Measurements from ENCODE around the gene STK32B.

STK32B gene

DNA sequence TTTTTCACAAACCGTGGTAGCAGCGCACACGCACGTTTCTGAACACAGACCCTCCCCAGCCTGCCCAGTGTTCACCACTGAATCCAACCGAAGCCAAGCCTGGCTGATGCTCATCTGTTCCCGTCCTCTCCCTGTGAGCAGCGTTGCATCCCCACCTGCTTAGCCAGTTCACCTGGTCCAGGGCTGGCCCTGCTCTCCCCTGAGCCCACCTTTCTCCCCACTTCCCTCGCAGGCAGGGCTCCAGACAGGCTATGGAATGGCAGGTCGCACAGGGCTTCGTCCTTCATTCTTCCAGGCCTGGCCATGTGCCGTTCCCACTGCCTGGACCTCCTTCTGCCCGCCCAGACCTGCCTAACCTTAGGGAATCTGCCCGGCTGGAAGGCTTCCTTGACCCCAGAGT lies 410.2 kb downstream of the STK32B start:
- in situ Hi-C loops (cut with HindIII; ENCODE audit: low sequenced_read_pairs), result no loop called here

DNA sequence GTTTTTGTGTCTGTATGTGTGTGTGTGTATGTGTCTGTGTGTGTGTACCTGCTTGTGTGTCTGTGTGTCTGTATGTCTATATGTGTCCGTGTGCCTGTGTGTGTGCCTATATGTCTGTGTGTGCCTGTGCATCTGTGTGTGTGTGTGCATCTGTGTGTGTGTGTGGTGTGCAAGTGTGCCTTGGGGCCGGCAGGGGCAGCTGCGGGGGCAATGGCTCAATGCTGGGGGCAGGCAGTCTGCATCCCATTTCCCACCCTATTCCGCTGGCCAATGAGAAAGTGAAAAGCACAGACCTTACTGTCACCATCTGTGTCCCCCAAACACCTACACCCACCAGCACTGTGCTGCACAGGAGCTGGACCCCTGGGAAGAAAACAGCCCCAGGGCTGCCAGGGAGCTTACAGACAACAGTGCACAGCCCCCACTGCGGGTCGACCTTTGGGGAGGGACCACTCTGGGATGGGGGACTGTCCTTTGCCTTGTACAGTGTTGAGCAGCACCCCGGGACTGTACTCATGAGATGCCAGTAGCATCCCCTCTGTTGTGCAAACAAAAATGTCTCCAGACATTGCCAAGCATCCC lies 411.1 kb downstream of the STK32B start:
- in situ Hi-C loops (cut with HindIII; ENCODE audit: low sequenced_read_pairs), result no loop called here

- in situ Hi-C loops (cut with HindIII; ENCODE audit: low sequenced_read_pairs), result no loop called here
Observed at GRCh38 chr4:5462896-5463295, 411.6 kb downstream of the STK32B start.

DNA sequence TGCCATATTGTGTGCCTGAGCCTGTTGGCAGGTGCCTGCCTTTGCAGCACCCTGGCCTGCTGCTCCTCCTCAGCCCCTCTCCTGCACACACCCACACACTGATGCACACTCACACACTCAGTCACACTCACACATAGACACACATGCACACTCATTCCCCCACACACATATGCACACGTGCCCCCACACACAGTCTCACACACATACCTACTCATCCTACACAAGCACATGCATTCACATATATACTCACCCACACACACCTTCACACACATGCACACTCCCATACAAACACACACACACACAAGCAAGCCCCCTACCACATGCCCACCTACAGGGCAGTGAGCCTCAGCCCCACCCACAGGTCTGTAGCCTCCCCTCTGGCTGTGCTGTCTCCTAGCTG lies 412.1 kb downstream of the STK32B start:
- in situ Hi-C loops (cut with HindIII; ENCODE audit: low sequenced_read_pairs), result no loop called here

GRCh38 chr4:5463936-5464650 lies 412.8 kb downstream of the STK32B start:
- in situ Hi-C loops (cut with HindIII; ENCODE audit: low sequenced_read_pairs), result no loop called here

- in situ Hi-C loops (cut with HindIII; ENCODE audit: low sequenced_read_pairs), result no loop called here
Observed at GRCh38 chr4:5465529-5465928, 414.2 kb downstream of the STK32B start.

- in situ Hi-C loops (cut with HindIII; ENCODE audit: low sequenced_read_pairs), result no loop called here
Observed at GRCh38 chr4:5465956-5466355, 414.7 kb downstream of the STK32B start.

- in situ Hi-C loops (cut with HindIII; ENCODE audit: low sequenced_read_pairs), result no loop called here
Observed at GRCh38 chr4:5467111-5467510, 415.8 kb downstream of the STK32B start.

GRCh38 chr4:5469151-5469775 lies 418.0 kb downstream of the STK32B start:
- in situ Hi-C loops (cut with HindIII; ENCODE audit: low sequenced_read_pairs), result no loop called here

GRCh38 chr4:5469861-5470260 lies 418.6 kb downstream of the STK32B start:
- in situ Hi-C loops (cut with HindIII; ENCODE audit: low sequenced_read_pairs), result no loop called here

- in situ Hi-C loops (cut with HindIII; ENCODE audit: low sequenced_read_pairs), result no loop called here
Observed at GRCh38 chr4:5470318-5471198, 419.3 kb downstream of the STK32B start.

GRCh38 chr4:5471206-5471605 lies 419.9 kb downstream of the STK32B start:
- in situ Hi-C loops (cut with HindIII; ENCODE audit: low sequenced_read_pairs), result no loop called here

DNA sequence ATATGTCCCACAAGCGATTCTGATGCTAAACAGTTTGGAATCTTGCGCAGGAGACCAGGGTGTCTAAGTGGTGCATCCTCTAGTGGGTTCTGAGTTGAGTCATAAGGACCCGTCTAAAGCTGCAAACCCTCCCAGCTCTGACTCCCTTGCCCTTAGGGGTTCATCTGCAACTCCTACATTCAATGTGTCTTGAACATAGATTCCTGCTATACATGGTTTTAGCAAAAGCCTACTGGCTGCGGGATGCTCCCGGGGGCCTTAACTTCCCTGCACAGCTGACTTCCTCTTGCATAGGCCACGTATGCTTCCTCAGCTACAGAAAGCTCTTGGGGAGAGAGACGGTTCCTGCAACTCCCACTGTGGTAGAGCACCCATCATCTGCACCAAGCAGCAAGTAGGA lies 420.4 kb downstream of the STK32B start:
- in situ Hi-C loops (cut with HindIII; ENCODE audit: low sequenced_read_pairs), result no loop called here

DNA sequence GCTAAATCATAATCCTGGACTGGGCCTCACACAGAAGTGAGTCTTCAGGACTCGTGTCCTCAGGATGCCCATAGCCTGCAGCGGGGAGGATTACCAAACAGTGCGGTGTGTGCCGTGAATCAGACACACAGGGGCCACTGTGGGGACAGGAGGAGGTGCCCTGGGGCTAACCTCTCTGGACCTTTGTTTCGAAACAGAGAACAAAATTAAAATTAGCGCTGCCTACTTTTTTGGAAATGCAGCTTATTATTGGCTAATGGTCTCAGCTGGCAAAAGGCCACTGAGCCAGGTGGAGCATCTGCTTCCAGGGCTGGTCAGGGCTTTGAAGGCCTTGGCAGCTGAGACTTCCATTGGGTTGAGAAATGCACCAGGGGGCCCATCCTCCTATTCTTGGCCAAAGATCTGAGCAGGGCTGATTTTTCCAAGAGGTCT lies 420.9 kb downstream of the STK32B start:
- in situ Hi-C loops (cut with HindIII; ENCODE audit: low sequenced_read_pairs), result no loop called here

GRCh38 chr4:5473125-5473524 lies 421.8 kb downstream of the STK32B start:
- in situ Hi-C loops (cut with HindIII; ENCODE audit: low sequenced_read_pairs), result no loop called here

DNA sequence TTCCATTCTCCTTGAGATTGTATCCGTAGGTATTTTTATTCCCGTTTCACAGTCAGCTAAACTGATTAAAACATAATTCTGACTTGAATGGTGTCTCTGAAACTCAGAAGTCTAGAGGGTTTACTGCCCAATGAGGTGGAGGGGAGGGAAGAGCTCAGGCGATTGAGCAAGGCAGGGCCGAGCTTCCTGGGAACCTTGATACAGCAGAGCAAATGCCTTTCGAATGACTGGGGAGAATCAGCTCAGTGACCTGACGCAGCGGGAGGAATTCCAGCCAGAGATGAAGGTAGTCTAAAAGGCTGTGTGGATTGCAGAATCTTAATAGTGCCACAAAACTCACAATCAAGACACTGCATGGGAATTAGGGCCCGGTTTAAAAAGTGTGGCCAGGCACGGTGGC lies 423.5 kb downstream of the STK32B start:
- in situ Hi-C loops (cut with HindIII; ENCODE audit: low sequenced_read_pairs), result no loop called here

GRCh38 chr4:5477613-5478012 lies 426.3 kb downstream of the STK32B start:
- in situ Hi-C loops (cut with HindIII; ENCODE audit: low sequenced_read_pairs), result no loop called here

GRCh38 chr4:5478169-5478568 lies 426.9 kb downstream of the STK32B start:
- in situ Hi-C loops (cut with HindIII; ENCODE audit: low sequenced_read_pairs), result no loop called here

GRCh38 chr4:5478697-5479096 lies 427.4 kb downstream of the STK32B start:
- in situ Hi-C loops (cut with HindIII; ENCODE audit: low sequenced_read_pairs), result no loop called here

DNA sequence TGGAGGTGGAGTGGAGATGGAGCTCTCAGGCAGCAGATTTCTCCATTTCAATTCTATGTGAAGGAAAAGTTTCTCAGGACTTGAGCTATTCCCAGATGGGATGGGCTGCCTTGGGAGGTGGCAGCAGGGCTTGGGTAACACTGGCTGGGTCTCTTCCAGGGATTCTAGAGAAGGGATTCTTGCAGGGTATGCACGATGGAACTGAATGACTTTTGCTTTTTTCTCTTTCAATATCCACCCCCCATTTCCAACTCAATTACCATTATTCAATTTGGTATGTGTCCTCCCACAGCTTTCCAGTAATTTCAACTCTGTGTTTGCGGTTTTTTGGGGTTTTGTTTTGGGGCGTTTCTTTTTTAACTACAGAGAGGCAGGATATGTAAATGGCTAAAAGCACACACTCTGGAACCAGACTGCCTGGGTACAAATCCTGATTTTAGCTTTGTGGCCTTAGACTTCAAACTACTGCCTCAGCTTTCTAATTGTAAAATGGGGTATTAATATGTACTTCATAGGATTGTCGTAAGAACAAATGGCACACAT lies 428.3 kb downstream of the STK32B start:
- in situ Hi-C loops (cut with HindIII; ENCODE audit: low sequenced_read_pairs), result no loop called here

DNA sequence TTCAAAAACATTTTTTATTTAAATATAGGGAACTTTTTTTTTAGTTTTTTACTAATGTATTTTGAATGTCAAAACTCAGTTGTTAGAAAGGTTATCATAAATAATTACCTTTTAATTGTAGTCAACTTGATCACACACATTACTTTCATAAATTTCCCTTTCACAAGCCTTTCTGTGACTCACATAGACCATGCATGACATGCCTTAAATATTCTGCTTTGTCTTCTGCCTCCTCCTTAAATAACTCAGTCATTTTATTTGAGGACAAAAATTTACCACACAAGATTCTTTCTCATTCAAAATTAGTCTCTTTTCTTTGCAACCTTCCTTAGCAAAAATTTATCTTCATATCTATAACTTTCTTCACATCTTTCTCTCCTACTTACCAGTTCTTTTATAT lies 437.1 kb downstream of the STK32B start:
- in situ Hi-C loops (cut with HindIII; ENCODE audit: low sequenced_read_pairs), result no loop called here

Measured in DLD1 (cell line).